ENCODE measurements around the gene MYLK.

- TF ChIP-seq CTCF (IDR thresholded peaks at IDR 0.05) = no peak
- no peak for TF ChIP-seq POLR2A (IDR thresholded peaks at IDR 0.05)
Measured at GRCh38 chr3:123892195-123892594, 8.1 kb upstream of the MYLK start.
